Natural killer cell treated with Interleukin-12 subunit alpha and Interleukin-12 subunit beta and Interleukin-15 and Interleukin-18, amount 100 ng/mL, for 72 hours (primary cell): Measurements from ENCODE around the gene S100G. TPM values are rescaled to one million over a fixed set of nuclear protein-coding genes. Genes with fewer than 3 reads are reported as not detected.

Experiments used
- ATAC-seq, 2 donors: fragments of 150-1000 bp; cut with Tn5 transposase in 1 of 2; sonication (Bioruptor Pico), chemical (Tn5 transposase) in 1 of 2; 2 replicates each; pipeline ENCODE4 v1.10.0; 2021
- DNase-seq: peaks from one replicate; pipeline ENCODE4 v3.0.0; 2022; ENCODE audit warnings: low spot score
- H3K27ac Mint-ChIP-seq, 2 donors: 1 replicate in 1 of 2; 2 replicates in 1 of 2; pipeline ENCODE4 v1.8.0; 2022; ENCODE audit warnings: mixed read lengths in 2 of 2, mild to moderate bottlenecking in 1 of 2, moderate library complexity in 1 of 2
- H3K27me3 Mint-ChIP-seq, 2 donors: 1 replicate in 1 of 2; 2 replicates in 1 of 2; pipeline ENCODE4 v1.8.0; 2022; ENCODE audit warnings: mixed read lengths in 2 of 2
- H3K36me3 Mint-ChIP-seq: one replicate; pipeline ENCODE4 v1.8.0; 2022; ENCODE audit warnings: mixed read lengths
- H3K4me1 Mint-ChIP-seq, 2 donors: 1 replicate in 1 of 2; 2 replicates in 1 of 2; pipeline ENCODE4 v1.8.0; 2022; ENCODE audit warnings: low read depth in 2 of 2, mixed read lengths in 2 of 2, mild to moderate bottlenecking in 1 of 2
- H3K4me3 Mint-ChIP-seq: one replicate; pipeline ENCODE4 v1.8.0; 2022; ENCODE audit warnings: mixed read lengths
- H3K9me3 Mint-ChIP-seq: 2 replicates; pipeline ENCODE4 v1.8.0; 2022; ENCODE audit warnings: mixed read lengths
- total RNA-seq, 2 donors: library from RNA; stranded (reverse); gene quantifications; one replicate each; pipeline ENCODE4 v1.2.3, GENCODE V29; 2022

The S100G gene
- total RNA-seq, 2 donors from 2014 or later, result not detected

DNA sequence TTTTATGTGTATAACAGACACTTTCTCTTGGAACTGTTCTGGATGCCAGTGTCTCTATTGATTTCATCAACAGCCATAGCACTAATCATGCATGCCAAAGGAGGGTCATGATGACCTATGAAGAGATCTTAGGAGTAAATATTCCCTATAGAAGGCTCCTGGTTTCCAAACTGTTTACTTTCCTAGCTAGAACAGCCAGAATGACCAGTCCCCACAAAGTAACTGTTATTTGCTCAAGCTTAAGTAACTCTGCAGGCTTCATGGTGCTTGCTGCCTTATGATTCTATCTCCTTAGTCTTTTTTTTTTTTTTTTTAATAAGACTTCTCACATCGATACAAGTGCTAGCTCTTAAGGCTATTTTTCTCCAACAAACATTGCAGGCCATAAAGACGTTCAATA is 12.4 kb downstream of the S100G start:
- no peaks in the 10 kb centered on the region for H3K27me3 Mint-ChIP-seq
- no peaks in the 10 kb centered on the region for H3K4me1 Mint-ChIP-seq
- no peaks in the 10 kb centered on the region for H3K9me3 Mint-ChIP-seq
- ATAC-seq (no peak), DNase-seq (no peak)
- peaks cover 6% of the 10 kb centered on the region for H3K36me3 Mint-ChIP-seq
- H3K27ac Mint-ChIP-seq, result no peak overlapping the region
- no peak overlapping the region for H3K4me3 Mint-ChIP-seq

GRCh38 chrX:16664074-16664473 is 14.1 kb downstream of the S100G start:
- Mint-ChIP-seq H3K36me3 (peaks cover 6% of the 10 kb centered on the region), H3K4me1 (no peaks in the 10 kb centered on the region), H3K27ac (no peak overlapping the region), H3K9me3 (no peaks in the 10 kb centered on the region), H3K4me3 (no peak overlapping the region), H3K27me3 (no peaks in the 10 kb centered on the region)
- ATAC-seq, result no peak
- DNase-seq, result no peak

DNA sequence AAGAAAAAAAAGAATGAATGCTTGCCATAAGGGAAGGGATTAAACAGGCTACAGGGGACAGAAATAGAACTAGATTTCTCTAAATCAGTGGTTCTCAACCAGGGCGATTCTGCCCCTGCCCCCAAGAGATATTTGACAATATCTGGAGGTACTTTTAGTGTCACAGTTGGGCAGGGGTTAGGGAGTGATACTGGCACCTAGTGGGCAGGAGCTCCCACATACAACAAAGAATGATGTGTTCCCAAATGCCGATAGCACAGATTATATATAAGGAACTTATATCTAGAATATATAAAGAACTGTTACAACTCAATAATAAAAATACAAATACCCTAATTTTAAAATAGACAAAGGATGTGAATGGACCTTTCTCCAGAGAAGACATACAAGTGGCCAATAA is 14.7 kb downstream of the S100G start:
- H3K36me3 Mint-ChIP-seq, result peaks cover 6% of the 10 kb centered on the region
- H3K27me3 Mint-ChIP-seq, result no peaks in the 10 kb centered on the region
- DNase-seq (no peak), ATAC-seq (no peak)
- H3K4me3 Mint-ChIP-seq, result no peak overlapping the region
- no peaks in the 10 kb centered on the region for H3K9me3 Mint-ChIP-seq
- no peak overlapping the region for H3K27ac Mint-ChIP-seq
- no peaks in the 10 kb centered on the region for H3K4me1 Mint-ChIP-seq

DNA sequence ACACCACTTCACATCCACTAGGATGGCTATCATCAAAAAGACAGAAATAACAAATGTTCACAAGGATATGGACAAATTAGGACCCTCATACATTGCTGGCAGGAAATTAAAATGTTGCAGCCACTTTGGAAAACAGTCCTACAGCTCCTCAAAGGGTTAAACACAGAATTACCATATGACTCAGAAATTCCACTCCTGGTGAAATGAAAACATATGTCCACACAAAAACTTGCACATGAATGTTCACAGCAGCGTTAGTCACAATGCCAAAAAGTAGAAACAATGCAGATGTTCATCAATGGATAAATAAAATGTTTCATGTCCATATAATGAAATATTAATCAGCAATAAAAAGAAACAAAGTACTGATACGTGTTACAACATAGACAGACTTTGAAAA is 15.1 kb downstream of the S100G start:
- Mint-ChIP-seq H3K27ac (no peak overlapping the region), H3K4me3 (no peak overlapping the region), H3K27me3 (no peaks in the 10 kb centered on the region), H3K9me3 (no peaks in the 10 kb centered on the region), H3K4me1 (no peaks in the 10 kb centered on the region), H3K36me3 (peaks cover 6% of the 10 kb centered on the region)
- DNase-seq (no peak), ATAC-seq (no peak)

- no peak overlapping the region for H3K4me3 Mint-ChIP-seq
- no peaks in the 10 kb centered on the region for H3K27me3 Mint-ChIP-seq
- no peaks in the 10 kb centered on the region for H3K4me1 Mint-ChIP-seq
- ATAC-seq (no peak), DNase-seq (no peak)
- H3K36me3 Mint-ChIP-seq, result peaks cover 6% of the 10 kb centered on the region
- no peak overlapping the region for H3K27ac Mint-ChIP-seq
- H3K9me3 Mint-ChIP-seq, result no peaks in the 10 kb centered on the region
Measured at GRCh38 chrX:16666541-16666940, 16.6 kb downstream of the S100G start.

DNA sequence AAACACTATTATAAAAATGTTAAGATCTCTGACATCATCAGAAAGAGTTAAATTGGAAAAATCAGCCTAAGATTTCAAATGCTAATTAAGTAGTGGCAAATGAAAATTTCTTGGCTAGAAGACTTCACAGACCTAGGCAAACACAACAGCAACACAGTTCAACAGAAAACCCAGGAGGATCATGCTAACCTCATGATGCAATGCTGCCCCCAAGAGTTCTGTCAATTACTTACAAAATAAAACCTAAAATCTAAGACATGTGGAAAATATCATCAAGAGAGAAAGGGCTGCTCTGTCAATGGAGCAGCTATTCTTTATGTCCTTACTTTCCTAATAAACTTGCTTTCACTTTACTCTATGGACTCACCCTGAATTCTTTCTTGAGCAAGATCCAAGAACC is 21.0 kb downstream of the S100G start:
- ATAC-seq (no peak), DNase-seq (no peak)
- Mint-ChIP-seq H3K27me3 (no peaks in the 10 kb centered on the region), H3K4me1 (no peaks in the 10 kb centered on the region), H3K27ac (no peak overlapping the region), H3K9me3 (no peaks in the 10 kb centered on the region), H3K4me3 (no peak overlapping the region), H3K36me3 (peaks cover 4% of the 10 kb centered on the region)

DNA sequence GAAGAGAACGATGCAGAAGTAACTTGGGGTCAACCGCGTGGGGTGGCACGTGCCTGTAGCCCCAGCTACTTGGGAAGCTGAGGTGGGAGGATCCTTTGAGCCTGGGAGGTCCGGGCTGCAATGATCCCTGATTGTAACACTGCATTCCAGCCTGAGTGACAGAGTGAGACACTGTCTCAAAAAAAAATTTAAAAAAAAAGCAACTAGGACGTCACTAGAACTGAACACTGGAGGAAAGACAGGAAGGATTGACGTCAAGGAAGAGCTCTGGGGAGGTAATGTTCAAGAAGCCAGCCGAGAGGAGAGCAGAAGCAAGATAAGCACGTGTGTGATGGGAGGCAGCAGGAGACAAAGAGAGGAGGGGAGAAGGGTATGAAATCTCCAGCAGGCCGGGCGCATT is 28.7 kb downstream of the S100G start:
- no peak overlapping the region for H3K27ac Mint-ChIP-seq
- H3K27me3 Mint-ChIP-seq, result no peaks in the 10 kb centered on the region
- DNase-seq, result no peak
- ATAC-seq, result no peak
- H3K9me3 Mint-ChIP-seq, result no peaks in the 10 kb centered on the region
- no peaks in the 10 kb centered on the region for H3K4me1 Mint-ChIP-seq
- no peaks in the 10 kb centered on the region for H3K36me3 Mint-ChIP-seq
- no peak overlapping the region for H3K4me3 Mint-ChIP-seq

DNA sequence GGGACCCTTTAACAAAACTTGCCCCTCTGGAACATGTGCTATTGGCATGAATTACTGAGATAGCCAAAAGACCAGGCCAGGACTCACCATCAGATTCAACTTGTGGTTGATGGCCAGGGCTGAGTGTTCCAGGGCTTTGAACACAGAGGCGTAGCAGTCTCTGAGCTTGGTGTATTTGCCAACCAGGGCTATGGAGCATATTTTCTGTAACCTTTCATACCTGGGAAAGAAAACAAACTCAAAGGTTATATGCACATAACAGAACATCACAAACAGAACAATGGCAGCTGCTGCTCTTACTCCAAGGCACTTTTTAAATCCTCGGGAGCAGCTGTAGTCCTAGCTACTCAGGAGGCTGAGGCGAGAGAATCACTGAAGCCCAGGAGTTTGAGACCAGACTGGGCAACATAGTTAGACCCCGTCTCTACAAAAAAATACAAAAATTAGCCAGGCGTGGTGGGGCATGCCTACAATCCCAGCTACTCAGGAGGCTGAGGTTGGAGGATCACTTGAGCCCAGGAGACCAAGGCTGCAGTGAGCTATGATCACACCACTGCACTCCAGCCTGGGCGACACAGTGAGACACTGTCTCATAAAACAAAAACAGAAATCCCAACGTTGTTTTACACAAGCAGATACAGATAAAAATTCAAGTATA is 33.2 kb downstream of the S100G start:
- no peak for ATAC-seq
- DNase-seq, result no peak
- Mint-ChIP-seq H3K4me1 (no peaks in the 10 kb centered on the region), H3K27me3 (no peaks in the 10 kb centered on the region), H3K9me3 (no peaks in the 10 kb centered on the region), H3K4me3 (no peak overlapping the region), H3K27ac (no peak overlapping the region), H3K36me3 (no peaks in the 10 kb centered on the region)

DNA sequence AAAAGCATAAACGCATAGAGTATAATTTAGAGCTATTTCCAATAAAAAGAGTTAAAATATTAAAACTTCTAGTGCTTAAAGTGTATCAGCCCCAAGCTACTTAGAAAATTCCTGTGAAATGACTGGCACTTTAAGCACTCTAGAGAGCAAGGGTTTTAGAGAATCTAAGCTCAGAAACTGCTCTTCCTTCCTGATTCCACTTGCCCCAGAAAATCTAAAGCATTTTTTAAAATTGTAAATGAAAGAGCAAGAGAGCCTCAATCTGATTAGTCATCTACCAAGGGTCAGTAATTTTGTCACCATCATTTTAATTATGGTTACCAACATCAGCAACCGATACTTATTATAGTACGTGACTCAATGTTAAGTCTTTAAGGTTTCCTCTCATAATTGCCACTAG is 37.6 kb downstream of the S100G start:
- Mint-ChIP-seq H3K4me3 (no peak overlapping the region), H3K9me3 (no peaks in the 10 kb centered on the region), H3K4me1 (no peaks in the 10 kb centered on the region), H3K27me3 (peaks cover 0 to 4% of the 10 kb centered on the region in 2 donors), H3K27ac (no peak overlapping the region), H3K36me3 (no peaks in the 10 kb centered on the region)
- ATAC-seq, result no peak
- DNase-seq, result no peak

DNA sequence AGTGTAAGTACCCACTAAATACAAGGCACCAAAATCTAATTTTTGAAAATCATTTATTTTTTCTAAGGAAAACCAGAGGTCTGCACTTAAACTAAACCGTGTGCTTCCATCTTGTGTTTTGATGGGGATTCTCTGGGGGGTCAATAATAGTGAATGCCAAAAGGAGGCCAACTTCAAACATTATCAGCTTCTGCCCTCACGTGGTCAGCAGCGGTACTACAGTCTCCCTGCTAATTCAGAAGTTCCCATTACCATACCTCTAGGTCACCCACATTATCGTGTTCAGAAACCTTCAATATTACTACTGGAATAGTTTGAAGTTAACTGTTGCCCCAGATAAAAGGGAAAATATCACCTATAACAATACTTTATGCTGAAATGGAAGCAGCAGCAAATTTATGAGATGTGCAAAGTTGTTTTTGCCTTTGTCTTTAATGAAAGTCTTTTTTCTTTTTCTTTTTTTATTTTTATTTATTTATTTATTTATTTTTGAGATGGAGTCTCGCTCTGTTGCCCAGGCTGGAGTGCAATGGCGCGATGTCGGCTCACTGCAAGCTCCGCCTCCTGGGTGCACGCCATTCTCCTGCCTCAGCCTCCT is 45.2 kb downstream of the S100G start:
- H3K4me1 Mint-ChIP-seq, result no peaks in the 10 kb centered on the region
- H3K36me3 Mint-ChIP-seq, result no peaks in the 10 kb centered on the region
- H3K27me3 Mint-ChIP-seq, result peaks cover 0 to 8% of the 10 kb centered on the region in 2 donors
- DNase-seq (no peak), ATAC-seq (peak in 1 of 2 donors; percentile 66)
- no peak overlapping the region for H3K4me3 Mint-ChIP-seq
- H3K27ac Mint-ChIP-seq, result no peak overlapping the region
- H3K9me3 Mint-ChIP-seq, result no peaks in the 10 kb centered on the region

GRCh38 chrX:16696956-16697355 is 47.0 kb downstream of the S100G start:
- no peaks in the 10 kb centered on the region for H3K36me3 Mint-ChIP-seq
- DNase-seq (no peak), ATAC-seq (no peak)
- no peak overlapping the region for H3K27ac Mint-ChIP-seq
- no peaks in the 10 kb centered on the region for H3K9me3 Mint-ChIP-seq
- H3K27me3 Mint-ChIP-seq, result peaks cover 0 to 4% of the 10 kb centered on the region in 2 donors
- H3K4me3 Mint-ChIP-seq, result no peak overlapping the region
- H3K4me1 Mint-ChIP-seq, result no peaks in the 10 kb centered on the region

DNA sequence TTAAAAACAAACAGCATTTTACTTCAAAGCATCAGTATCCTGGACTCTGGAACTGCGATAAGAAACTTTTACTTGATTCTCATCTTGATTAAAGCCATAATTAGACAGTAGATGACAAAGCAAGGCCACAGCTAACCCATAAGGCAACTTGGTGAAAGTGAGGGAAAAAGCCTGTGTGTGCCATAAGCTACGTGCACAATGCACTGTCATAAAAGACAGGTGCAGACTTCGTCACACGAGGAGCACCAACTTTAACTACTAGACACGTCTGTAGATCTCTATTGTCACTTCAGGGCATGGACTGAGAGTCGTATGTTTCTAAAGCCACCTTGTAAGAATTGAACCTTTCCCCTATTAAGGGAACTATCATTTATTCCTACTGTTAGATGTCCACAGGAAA is 49.4 kb downstream of the S100G start:
- DNase-seq (no peak), ATAC-seq (no peak)
- no peaks in the 10 kb centered on the region for H3K36me3 Mint-ChIP-seq
- H3K27ac Mint-ChIP-seq, result no peak overlapping the region
- no peak overlapping the region for H3K4me3 Mint-ChIP-seq
- H3K9me3 Mint-ChIP-seq, result no peaks in the 10 kb centered on the region
- no peaks in the 10 kb centered on the region for H3K4me1 Mint-ChIP-seq
- peaks cover 0 to under 1% of the 10 kb centered on the region in 2 donors for H3K27me3 Mint-ChIP-seq

DNA sequence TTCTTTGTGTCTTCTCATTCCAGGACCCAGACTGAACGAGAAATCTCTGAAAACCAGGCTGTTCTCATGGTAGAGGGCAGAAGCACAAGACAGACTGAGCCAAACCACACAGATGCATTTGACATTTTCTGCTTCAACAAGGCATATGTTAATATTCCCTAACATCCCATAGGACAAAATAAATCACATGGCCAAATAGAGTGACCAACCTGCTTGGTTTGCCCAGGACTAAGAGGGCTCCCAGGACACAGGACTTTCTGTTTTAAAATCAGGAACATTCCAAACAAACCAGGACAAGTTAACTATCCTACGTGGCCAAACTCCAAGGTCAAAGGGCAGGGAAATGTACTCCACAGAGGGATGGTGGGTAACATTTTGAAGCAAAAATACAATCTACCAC is 50.8 kb downstream of the S100G start:
- no peaks in the 10 kb centered on the region for H3K4me1 Mint-ChIP-seq
- no peaks in the 10 kb centered on the region for H3K9me3 Mint-ChIP-seq
- ATAC-seq (no peak), DNase-seq (no peak)
- no peak overlapping the region for H3K27ac Mint-ChIP-seq
- H3K27me3 Mint-ChIP-seq, result no peaks in the 10 kb centered on the region
- H3K36me3 Mint-ChIP-seq, result no peaks in the 10 kb centered on the region
- no peak overlapping the region for H3K4me3 Mint-ChIP-seq

DNA sequence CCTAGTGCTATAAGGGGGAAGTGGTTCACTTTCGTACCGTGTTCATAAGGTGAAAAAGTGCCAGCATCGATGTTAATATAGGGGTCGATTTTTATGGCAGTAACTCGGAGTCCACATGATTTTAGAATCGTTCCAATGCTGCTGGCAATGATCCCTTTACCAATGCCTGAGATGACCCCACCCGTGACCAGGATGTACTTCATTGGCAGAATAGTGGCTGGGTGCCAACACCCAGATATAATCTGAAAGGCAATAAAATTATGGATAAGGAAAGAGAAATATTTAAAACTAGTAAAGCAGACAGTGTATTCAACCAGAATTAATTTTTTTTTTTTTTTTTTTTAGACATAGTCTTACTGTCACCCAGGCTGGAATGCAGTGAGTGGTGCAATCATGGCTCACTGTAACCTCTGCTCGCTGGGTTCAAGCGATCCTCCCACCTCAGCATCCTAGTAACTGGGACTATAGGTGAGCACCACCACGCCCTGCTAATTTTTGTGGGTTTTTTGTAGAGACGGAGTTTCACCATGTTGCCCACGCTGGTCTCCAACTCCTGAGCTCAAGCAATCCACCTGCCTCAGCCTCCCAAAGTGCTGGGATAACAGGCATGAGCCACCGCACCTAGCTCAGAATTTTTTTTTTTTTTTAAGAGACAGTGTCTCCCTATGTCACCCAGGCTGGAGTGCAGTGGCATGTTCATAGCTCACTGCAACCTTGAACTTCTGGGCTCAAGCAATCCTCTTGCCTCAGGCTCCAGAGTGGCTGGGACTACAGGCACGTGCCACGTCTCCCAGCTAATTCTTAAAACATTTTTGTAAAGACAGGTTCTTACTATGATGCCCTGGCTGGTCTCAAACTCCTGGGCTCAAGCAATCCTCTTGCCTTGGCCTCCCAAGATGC is 53.0 kb downstream of the S100G start:
- Mint-ChIP-seq H3K36me3 (no peaks in the 10 kb centered on the region), H3K4me3 (no peak overlapping the region), H3K27ac (no peak overlapping the region), H3K9me3 (no peaks in the 10 kb centered on the region), H3K4me1 (no peaks in the 10 kb centered on the region), H3K27me3 (no peaks in the 10 kb centered on the region)
- DNase-seq (no peak), ATAC-seq (no peak)
